CD4-positive, alpha-beta T cell treated with Interleukin-4 for 1 hour (primary cell): ENCODE results near the gene BLTP3B.
A peak's percentile ranks its signal among the peaks of the same experiment; 100 is the strongest.
"Not testable (repeated sequence)": the region's sequence is repeated elsewhere in the genome, so short reads cannot be mapped to it uniquely, and the experiment has no call there.

Experiments
- DNase-seq, 2 donors: peaks; one replicate each; pipeline ENCODE4 v3.0.0-alpha.2; 2020 to 2022

Gene BLTP3B, protein sequence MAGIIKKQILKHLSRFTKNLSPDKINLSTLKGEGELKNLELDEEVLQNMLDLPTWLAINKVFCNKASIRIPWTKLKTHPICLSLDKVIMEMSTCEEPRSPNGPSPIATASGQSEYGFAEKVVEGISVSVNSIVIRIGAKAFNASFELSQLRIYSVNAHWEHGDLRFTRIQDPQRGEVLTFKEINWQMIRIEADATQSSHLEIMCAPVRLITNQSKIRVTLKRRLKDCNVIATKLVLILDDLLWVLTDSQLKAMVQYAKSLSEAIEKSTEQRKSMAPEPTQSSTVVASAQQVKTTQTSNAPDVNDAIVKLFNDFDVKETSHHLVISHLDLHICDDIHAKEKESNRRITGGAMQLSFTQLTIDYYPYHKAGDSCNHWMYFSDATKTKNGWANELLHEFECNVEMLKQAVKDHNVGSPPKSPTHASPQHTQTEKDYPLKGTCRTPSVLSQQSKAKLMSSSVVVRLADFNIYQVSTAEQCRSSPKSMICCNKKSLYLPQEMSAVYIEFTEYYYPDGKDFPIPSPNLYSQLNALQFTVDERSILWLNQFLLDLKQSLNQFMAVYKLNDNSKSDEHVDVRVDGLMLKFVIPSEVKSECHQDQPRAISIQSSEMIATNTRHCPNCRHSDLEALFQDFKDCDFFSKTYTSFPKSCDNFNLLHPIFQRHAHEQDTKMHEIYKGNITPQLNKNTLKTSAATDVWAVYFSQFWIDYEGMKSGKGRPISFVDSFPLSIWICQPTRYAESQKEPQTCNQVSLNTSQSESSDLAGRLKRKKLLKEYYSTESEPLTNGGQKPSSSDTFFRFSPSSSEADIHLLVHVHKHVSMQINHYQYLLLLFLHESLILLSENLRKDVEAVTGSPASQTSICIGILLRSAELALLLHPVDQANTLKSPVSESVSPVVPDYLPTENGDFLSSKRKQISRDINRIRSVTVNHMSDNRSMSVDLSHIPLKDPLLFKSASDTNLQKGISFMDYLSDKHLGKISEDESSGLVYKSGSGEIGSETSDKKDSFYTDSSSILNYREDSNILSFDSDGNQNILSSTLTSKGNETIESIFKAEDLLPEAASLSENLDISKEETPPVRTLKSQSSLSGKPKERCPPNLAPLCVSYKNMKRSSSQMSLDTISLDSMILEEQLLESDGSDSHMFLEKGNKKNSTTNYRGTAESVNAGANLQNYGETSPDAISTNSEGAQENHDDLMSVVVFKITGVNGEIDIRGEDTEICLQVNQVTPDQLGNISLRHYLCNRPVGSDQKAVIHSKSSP (N-terminal part only)

DNA sequence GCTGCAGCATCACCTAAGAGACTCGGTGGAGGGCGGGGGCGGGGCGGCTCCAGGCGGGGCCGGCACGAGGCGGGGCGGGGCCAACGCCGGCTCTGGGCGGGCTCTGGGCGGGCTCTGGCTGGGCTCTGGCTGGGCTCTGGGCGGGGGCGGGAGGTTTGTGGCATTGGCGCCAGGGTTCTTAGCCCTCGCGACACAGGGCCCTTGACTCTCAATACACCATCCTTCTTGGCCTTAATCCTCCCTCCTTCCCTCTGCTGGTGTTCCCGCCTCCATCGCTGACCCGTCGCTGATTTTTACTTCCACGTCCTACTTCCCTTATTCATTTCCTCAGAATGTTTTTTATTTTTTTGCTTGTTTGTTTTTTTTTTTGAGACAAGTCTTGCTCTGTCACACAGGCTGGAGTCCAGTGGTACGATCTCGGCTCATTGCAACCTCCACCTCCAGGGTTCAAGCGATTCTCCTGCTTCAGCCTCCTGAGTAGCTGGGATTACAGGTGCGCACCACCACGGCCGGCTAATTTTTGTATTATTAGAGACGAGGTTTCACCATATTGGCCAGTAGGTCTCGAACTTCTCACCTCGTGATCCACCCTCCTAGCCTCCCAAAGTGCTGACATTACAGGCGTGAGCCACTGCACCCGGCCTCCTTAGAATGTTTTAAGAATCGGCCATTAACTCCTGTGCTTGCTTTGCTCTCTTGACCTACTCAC lies at the start of gene BLTP3B:
TSS of gene BLTP3B (minus strand) at position 24 of the 709 bp plus-strand sequence. CDS start 239 bp downstream, outside the sequence.
- peak; percentile 90 to 92 for DNase-seq

DNA sequence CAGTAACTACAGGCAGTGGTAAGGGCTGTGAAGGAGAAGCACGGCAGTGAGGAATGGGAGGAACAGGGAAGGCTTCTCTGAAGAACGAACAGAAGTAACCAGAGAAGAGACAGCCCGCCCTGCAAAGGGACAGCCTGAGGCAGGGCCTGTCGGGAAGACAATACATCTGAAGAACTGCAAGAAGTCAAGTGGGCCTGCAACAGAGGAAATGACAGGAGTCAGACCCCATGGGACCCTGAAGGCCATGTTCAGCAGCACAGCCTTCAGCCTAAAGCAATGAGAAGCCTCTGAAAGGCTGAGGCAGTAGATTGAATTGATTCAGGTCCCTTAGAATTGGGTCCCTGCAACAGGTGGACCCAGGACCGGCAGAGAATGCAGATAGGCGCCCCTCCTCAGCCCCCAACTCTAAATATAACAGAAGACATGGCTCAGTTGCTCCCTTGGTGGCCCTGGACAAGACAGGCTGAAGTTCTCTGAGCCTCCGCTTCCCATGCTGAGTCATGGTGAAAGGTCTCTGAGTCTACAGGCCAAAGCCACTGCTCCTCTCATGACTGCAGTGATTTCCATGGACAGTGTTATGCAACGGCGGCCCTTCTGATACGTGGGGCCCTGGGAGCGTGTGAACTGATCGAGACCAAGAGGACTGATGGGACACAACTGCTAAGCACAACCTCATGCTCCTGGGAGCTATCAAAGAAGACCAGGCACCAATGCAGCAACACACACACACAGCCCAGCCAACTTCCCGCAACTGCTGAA lies 47.1 kb upstream of the BLTP3B start:
- no peak for DNase-seq

DNA sequence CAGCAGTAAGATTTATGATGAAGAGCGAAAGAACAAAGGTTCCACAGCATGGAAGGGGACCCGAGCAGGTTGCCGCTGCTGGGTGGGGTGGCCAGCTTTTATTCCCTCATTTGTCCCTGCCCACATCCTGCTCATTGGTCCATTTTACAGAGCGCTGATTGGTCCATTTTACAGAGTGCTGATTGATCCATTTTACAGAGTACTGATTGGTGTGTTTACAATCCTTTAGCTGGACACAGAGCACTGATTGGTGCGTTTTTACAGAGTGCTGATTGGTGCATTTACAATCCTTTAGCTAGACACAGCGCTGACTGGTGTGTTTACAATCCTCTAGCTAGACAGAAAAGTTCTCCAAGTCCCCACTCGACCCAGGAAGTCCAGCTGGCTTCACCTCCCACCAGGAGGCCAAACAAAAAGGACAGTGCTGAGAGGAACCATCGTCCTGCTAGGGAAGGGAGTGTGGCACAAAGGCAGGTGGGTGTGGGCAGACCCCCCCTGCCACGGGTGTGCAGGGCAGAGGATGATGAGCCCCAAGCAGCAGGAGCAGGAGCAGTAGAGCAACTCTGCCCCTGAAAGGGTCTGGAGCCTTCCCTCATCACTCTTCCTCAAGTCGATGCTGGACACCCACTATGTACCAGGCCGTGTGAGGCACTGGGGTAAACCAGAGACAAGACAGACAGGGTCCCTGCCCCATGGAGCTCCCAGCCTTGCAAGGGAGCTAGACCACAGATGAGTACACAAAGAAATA lies 46.4 kb upstream of the BLTP3B start:
- DNase-seq, result not testable (repeated sequence)

DNA sequence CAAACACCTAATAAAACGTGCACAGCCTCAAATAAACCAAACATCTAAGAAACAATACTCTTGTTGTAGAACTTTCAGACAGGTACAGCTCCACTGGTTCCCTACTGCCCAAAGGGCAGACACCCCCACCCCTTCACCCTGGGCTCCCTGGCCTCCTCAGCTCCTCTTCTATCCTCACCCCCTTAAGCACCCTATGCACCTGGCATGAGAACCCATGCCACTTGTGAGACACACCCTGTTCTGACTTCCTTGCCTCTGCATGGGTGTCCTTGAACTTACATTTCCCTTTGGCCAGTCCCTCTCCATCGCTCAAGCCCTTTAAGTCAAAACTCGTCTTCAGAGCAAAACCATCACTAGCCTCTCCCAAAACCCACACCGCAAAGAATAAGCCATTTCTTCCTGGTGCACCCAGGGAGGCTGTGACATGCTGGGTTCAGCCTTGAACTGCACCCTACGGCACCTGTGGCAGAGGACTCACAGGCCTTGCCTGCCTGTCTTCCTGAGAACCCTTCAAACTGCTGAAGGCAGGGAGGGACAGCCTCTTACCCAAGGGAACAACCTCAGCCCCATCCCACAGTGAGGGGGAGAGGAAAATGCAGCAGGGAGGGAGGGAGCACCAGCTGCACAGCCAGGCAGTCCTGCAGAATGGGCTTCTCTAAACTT lies 45.3 kb upstream of the BLTP3B start:
- DNase-seq, result no peak

DNA sequence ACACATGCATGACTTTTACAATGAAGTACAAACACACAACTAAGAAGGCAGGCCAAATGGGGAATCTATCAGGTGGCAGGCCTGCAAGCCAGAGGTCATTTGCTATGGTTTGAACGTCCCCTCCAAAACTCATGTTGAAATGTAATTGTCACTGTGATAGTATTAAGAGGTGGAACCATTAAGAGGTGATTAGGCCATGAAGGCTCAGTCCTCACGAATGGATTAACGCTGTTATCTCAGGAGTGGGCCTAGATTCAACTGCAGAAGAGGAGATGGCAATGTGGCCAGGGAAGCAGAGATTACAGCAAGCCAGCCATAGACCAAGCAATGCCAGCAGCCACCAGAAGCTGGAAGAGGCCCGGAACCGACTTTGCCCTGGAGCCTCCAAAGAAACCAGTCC lies 44.4 kb upstream of the BLTP3B start:
- DNase-seq, result no peak

DNA sequence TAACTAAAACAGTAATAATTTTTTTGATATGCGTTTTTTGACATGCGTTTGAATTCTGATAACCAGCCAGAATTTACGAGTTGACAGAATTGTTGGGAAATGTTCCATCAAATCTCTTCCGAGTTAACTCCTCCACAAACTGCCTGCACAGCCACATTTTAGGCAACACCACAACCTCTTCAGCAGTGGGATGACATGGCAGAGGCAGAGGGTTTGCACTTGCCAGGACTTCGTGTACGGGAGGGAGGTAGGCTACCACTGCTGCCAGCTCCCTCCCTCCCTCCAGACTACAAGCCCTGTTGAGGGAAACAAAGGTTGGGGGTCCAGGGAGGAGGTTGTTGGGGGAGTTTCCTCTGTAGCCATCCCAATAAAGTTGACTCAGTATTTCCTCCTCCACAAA lies 43.4 kb upstream of the BLTP3B start:
- no peak for DNase-seq

DNA sequence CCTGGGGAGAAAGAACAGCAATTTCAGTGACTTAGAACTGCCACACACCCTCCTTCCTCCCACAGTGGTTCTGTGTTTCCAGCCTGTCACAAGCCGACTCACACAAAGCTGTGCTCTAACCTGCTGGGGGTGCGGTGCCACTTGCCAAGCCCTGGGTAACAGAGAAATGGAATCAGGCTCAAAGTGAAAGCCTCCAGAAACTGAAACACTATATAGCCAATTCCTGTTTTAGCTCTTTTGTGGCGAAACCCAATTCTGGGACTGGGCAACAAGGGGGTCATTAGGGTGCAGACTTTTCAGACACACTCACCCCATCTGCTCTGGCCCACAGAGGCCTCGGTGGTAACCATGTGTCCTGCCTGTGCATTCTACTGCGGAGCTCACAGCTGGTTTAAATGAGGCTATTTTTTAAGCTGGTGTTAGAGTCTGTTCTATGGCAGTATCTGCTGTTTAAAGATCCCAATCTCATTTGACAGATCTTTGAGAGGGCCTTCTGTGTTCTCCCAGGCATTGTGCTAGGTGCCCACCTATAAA lies 42.8 kb upstream of the BLTP3B start:
- no peak for DNase-seq

DNA sequence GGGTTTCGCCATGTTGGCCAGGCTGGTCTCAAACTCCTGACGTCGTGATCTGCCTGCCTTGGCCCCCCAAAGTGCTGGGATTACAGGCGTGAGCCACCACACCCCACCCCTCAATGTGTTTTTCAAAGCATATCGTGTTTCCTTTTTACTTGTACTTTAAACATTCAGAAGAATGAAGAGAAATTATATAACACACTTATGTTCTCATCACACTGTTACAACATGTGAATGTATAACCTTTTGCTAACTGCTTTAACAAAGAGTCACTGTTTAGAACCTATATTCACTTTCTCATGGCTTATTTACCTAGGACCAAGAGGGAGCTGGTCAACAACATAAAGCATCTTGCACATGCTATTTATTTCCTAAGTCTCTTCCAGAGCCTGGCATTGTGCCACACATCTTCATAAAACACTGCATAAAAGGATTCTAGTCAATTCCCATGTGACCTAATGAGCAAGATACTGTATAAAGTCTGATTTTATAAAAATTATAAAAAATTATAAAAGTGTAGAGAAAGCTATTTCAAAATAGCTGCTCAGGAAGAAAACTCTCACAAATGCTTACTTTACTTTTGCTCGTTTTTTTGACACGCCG lies 42.0 kb upstream of the BLTP3B start:
- DNase-seq, result no peak

DNA sequence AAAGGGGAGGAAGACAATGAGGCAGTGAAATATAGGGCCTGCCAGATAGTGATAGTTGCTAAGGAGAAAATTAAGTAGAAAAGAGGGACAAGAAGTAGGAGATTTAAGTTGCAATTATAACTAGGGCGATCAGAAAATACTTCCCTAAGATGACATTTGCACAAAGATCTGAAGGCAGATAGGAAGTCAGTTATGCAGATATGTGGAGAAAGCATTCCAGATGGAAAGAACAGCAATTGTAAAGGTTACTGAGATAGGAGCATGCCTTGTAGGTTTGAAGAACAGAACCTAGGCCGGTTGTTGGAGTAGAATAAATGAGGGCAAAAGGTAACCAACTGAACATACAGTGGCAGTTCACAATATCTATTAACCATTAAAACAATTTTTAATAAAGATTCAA lies 36.6 kb upstream of the BLTP3B start:
- no peak for DNase-seq

DNA sequence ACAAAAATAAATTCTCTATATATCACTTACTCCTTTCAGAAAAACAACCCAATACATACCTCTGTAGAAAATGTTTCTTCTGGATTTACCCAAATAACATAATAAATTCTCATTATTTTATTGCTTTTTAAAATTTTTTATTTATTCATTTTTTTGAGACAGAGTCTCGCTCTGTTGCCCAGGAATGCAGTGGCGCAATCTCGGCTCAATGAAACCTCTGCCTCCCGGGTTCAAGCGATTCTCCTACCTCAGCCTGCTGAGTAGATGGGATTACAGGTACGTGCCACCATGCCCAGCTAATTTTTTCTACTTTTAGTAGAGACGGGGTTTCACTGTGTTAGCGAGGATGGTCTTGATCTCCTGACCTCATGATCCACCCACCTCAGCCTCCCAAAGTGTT lies 33.8 kb upstream of the BLTP3B start:
- not testable (repeated sequence) for DNase-seq

DNA sequence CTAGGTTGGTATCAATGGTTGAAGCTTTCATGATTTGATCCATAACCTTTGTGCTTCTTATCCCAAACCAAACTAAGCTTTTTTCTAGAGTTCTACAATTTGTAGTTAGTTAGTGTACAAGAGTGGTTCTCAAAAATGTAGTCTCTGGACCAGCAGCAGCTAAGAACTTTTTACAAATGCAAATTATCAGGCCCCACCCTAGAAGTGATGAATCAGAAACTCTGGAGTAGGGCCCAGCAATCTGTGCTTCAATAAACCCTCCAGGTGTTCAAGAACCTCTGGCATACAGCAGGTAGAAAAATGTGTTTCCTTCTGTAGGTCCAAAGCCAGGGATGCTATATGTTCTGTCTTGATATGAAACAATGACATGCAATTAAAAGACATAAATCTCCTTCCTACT lies 31.8 kb upstream of the BLTP3B start:
- DNase-seq, result no peak

DNA sequence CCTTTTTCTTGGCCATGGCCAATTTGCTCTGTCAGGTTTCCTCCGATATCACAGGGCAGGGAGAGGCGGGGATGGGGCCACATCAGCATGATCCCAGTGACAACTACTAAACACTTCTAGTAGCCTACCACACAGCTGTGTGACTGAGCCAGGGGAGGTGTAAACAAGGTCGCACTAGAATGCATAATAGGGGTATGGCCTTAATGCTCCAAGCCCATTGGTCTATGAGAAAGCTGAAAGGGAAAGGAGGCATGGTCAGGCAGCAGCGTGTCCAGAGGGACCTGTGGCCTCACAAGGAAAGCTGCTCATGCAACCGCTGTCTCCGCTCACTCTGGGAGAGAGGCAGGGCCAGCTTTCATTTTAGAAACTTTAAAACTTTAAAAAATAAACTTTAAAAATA lies 30.4 kb upstream of the BLTP3B start:
- DNase-seq, result no peak

DNA sequence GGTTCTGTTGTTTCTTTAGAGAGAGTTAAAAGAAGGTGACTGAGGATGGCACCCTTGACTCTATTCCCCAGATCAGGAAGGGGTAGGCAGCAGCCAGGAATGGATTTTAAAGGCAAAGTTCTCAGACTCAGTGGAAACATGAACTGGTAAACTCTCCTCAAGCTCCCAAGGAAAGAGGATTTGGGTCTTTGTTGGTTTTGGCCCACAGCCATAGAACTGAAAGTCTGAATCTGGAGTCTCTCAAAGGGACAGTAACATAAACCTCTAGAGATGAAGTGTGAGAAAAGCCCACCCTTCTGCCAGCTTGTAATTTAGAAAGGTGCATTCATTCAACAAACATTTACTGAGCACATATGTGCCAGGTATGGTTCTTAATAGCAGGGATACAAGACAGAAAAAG lies 28.6 kb upstream of the BLTP3B start:
- DNase-seq, result no peak

DNA sequence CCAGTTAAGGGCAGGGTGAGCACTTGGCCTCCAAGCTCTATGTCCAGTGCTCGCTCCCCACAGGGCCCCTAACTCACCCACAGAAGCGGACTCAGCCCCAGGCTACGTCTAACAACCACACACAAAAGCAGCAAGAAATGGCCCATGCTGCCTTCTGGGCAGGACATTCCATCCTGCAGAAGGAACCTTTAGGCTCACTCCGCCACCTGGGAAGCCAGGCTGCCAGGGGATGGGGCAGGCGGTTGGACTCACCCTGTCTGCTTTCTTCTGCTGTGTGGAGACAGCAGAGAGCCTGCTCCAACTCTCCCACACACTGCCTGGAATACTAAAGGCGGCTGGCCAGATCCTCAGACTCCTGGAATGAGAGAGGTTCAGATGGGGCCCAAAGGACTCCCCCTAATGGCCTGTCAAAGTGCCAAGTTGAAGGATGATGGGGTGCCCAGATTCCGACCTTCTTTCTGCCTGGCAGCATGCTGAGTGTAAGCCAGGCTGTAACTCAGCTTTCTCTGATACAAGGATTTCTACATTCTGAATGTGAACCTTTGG lies 27.7 kb upstream of the BLTP3B start:
- DNase-seq, result no peak

DNA sequence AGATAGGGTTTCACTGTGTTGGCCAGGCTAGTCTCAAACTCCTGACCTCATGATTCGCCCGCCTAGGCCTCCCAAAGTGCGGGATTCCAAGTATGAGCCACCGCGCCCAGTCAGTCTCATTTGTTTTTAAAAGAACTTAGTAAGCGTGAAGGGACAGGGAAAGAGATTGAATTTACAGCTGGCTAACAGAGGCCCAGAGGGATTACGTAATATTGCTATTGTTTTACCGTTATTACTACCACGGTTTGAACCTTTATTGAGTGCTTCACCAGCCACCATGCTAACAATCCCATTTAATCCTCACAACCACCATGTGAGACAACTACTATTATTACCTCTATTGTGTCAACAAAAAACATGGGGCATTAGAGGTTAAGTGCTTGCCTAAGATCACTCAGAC lies 26.7 kb upstream of the BLTP3B start:
- DNase-seq, result no peak

DNA sequence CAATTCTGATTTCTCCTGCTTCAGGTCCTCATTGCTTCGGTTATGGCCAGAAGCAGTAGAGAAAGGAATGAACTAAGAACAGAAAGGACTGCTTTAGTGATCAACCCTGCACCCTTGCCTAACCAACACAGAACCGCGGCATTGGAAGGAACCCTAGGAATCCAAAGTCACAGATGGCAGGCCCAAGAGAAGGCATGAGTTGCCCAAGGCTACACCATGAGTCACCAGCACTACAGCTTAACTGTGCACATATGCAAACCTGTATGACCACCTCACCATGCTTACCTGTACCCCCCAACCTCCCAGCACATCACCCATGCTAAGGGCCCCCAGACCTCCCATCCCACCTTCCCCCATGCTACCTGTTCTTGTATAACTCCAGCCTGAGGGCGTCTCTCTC lies 25.9 kb upstream of the BLTP3B start:
- no peak for DNase-seq

DNA sequence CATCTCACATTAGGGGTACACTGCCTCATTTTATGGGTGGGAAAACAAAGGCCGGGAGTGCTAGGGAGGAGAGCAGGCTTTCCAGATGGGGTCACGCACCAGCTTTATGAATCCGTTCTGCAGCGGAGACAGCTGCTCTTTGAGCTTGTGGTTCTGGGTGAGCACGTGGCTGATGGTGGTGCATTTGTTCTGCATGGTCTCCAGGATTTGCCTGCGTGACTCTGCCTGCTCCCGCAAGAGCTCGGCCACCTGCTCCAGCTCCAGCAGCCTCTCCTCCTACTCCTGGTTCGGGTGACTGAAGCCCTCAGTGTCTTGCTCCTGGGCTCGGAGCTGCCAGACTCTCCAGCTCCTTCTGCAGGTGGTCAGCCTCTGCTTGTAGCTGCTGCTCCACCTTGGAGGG lies 23.6 kb upstream of the BLTP3B start:
- DNase-seq, result no peak

DNA sequence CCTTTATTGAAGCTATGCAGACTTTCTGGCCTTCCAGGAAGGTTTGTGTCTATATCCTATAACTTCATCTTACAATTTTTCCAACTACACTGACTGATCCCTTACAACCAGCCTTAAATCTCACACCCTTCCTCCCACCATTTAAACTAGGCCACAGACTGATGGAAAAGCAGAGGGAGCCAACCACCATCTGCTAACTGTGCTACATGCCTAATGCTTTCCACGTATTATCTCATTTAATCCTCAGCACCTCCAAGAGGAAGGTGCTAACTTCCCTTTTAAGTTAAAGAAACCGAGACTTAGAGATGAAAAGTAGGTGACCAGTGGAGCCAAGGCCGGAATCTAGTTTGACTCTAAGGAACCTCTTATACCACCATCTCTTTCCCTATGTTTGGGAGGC lies 22.7 kb upstream of the BLTP3B start:
- DNase-seq, result no peak

DNA sequence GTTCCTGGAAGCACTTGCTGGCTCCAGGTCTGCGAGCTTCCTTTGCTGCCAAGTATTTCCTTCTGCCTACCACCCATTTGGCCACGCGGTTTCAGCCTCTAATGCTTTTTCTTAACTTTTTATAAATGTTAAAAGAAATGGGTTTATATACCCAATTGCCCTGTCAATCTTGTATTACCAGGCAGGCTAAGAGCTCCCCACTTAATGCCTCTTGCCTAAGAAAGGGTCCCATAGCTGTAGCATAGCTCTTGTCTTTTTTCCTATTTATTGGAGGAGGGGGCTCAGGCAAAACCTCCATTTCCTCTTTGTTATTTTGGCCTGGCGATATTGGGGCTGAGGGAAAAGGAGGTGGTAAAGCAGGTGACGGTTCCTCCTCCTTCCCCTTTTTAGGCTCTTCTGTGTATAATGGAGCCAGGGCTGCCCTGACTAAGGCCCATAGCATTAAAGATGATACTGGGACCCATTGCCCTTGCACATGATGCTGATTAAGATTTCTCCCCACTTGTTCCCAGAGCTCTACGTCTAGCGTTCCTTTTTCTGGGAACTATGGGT lies 21.6 kb upstream of the BLTP3B start:
- DNase-seq, result no peak
